GM19468 (cell line): ENCODE data around the gene HUNK.
"Not testable (repeated sequence)": the region's sequence is repeated elsewhere in the genome, so short reads cannot be mapped to it uniquely, and the experiment has no call there.

ENCODE experiments used
- ATAC-seq: cut with Tn5 transposase; IDR thresholded peaks from one replicate; pipeline ENCODE4 v1.9.1; 2021; ENCODE audit warnings: mild to moderate bottlenecking, moderate library complexity, moderate number of reproducible peaks; ENCODE audit not compliant: unreplicated experiment; ENCODE audit errors: extremely low read depth

The HUNK gene

DNA sequence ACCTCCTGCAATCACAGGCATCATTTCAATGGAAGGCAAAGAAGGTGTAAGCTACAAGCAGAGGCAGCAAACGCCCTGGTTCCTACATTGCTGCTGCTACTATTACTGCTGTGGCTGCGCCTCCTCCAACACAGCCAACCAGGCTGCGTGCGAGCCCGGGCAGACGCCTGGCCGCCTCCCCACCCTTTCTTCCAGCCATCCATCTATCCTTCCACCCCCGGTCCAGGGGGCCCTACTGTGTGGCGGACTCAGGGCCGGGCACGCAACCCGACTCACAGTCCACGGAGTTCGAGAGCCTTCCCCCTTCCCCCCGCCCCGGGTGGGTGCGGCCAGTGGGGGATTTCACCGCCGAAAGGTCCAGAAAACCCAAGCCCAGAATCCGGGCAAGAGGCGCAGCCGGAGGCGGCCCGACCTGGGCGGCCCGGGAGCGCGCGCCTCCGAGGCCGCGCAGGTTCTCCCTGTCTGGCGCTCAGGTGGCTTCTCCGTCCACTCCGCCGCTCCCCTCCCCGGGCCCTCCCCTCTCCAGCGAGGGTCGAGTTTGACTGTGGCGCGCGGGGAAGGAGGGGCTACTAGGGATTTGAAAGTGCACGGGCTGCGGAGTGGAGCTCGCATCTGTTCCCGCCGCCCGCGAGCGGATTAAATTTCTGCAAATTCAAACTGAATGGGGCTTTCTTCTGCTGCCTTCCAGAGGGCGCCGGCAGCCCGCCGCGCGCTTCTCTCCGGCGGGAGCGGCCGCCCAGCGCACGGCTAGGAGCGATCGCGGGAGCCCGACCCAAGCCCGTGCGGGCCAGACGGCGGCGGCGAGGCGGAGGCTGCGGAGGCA lies at the start of gene HUNK:
Gene HUNK, plus strand, starts transcription at position 569 of the 823 bp plus-strand sequence. CDS start 655 bp downstream, outside the sequence.
- ATAC-seq = no peak

GRCh38 chr21:31829736-31830472 lies 42.9 kb upstream of the HUNK start:
- no peak for ATAC-seq

DNA sequence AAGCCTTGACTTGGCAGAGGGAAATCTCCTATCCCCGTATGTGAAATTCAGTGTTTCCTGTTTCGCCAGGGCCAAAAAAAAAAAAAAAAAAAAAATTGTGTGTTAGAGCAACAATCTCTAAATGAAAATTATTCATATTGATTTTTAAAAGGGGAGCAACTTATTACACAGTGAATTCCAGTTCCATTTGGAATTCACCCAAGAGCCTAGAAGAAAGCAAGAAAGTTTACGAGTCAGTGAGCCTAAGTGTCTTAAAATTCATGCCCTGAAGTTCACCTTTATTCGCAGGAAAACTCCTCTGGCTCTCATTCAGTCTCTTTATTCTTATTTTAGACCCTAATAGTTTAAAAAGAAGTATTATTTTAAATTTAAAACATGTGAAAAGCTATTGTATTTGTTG lies 42.1 kb upstream of the HUNK start:
- ATAC-seq = no peak

GRCh38 chr21:31837041-31837440 lies 35.8 kb upstream of the HUNK start:
- ATAC-seq = no peak

GRCh38 chr21:31837618-31838390 lies 35.0 kb upstream of the HUNK start:
- no peak for ATAC-seq

DNA sequence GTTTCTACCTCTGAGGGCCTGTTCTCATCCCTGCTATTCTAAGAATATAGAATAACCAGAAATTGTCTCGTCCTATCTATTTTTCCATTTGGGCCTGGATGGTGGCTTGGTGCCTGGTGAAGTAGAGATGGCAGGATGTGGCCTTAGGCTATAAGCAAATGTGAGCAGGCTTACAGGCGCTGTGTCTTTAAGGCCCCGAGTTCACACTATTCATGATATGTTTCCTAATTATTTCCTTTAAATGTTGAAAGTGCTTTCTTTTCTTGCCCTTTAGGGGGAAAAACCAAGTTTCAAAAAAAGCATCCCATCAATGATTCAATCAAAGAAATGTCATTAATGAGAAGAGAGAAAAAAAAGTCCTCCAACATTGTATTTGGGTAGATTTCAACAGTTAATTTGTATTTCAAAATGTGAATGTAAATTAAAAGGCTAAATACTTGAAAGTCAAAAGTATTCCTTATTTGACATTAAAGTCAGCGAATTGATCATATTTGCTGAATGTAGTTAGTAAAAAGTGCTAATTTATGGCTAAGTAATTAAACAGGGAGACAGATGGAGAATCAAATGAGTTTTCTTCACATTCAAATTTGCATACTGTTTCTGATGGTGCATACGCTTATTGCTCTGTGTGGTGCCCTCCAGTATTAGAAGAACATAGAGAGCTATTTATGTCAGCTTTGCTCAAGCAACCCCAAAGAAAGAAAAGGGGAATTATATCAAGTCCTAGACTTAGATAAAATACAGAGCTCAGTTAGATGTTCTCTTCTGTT lies 34.0 kb upstream of the HUNK start:
- no peak for ATAC-seq

DNA sequence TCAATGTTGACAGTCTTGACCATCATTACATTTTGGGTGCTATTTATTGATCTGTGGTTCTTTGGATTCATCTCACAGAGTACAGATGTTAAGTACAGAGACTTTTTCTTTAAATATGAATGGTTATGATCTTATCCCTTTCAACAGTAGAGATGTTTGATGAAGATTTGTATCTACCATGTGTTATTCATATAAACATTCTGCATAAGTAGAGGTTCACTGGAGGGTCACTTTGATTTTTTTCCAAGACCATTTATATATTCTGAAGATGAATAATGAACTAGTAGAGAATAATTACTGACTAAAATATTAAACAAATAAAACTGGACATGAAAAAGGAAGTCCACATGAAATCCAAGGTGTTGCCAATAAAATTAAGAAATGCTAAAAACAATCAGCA lies 28.6 kb upstream of the HUNK start:
- no peak for ATAC-seq

DNA sequence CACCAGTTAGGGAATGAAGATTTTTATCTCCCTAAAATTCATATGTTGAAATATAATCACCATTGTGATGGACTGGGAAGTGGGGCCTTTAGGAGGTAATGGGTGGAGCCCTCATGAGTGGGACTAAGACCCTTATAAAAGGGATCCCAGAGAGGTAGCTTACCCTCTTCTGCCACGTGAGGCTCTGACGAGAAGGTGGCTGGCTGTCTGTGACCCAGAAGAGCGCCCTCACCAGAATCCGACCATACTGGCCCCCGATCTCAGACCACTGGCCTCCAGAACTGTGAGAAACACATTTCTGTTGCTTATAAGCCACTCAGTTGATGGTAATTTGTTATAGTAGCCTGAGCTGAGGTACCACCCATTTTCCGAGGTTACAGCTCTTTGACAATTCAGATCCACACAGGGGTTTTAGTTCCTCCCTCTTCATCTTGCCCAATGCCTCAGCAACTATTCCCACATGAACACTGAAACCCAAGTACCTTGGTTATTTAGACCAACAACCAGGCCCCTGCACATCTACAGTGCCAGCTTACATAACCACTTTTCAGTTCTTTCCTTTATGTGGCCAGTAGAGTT lies 27.6 kb upstream of the HUNK start:
- ATAC-seq = no peak

- ATAC-seq = no peak
Measured at GRCh38 chr21:31846690-31847089, 26.1 kb upstream of the HUNK start.

DNA sequence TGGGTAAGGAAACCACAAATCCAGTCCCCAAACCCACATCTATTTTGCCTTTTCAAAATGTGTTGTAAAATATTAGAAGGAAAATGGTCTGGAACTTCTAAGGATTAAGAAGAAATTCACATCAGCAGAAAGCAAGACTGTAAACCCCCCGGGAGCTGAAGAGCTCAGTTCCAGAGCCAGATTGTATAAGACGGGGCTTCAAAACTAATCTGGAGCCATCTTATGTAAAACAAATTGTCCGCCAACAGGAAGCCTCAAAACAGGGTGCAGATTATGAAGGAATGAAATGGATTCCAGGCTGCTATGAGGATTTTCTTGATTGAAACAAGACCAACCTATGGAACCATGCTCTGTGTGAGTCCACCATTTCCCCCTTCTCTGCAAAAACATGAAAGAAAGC lies 25.1 kb upstream of the HUNK start:
- no peak for ATAC-seq

GRCh38 chr21:31848326-31848985 lies 24.4 kb upstream of the HUNK start:
- ATAC-seq = no peak

DNA sequence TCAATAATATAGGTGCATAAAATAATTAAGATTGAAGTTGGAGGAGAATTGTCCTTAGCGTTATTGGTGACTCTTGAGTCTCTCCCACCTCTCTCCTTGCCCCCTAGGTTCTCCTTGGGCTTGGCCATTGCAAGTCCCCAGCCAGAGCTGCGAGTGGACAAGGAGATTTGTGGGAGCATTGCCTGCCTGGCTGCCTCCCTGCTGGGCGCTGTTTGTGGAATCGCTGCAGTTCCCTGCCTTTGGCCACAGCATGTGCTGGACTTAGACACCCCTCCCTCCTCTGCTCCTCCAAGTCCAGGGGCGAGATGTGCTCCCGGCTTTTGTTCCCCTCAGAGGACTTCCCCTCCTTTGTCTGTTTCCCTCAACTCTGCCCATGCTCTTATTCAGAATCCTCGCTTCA lies 21.9 kb upstream of the HUNK start:
- ATAC-seq = no peak

GRCh38 chr21:31855180-31855579 lies 17.6 kb upstream of the HUNK start:
- no peak for ATAC-seq

GRCh38 chr21:31857096-31857495 lies 15.7 kb upstream of the HUNK start:
- no peak for ATAC-seq

DNA sequence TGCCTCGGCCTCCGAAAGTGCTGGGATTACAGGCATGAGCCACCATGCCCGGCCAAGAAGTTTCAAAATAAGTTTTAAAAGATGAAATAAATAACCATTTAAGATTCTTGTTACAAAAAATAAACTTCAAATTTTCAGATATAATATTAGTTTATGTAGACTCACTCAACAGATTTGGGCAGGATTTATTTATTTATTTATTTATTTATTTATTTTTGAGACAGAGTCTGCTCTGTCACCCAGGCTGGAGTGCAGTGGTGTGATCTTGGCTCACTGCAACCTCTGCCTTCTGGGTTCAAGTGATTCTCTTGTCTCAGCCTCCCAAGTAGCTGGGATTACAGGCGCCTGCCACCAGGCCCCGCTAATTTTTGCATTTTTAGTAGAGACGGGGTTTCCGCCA lies 15.2 kb upstream of the HUNK start:
- ATAC-seq = not testable (repeated sequence)

GRCh38 chr21:31860851-31861250 lies 12.0 kb upstream of the HUNK start:
- ATAC-seq = no peak

DNA sequence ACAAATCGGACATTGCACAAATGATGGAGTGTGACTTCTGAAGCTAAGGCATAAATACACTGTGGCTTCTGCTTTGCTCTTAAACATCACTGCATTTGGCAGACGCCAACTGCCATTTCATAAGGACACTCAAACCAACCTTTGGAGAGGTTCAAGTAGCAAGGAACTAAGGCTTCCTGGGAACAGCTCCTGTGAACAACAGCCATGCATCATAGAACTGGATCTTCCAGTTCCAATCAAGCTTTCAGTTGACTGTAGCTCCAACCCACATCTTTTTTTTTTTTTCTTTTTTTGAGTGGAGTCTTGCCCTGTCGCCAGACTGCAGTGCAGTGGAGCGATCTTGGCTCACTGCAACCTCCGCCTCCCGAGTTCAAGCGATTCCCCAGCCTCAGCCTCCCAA lies 10.7 kb upstream of the HUNK start:
- no peak for ATAC-seq

DNA sequence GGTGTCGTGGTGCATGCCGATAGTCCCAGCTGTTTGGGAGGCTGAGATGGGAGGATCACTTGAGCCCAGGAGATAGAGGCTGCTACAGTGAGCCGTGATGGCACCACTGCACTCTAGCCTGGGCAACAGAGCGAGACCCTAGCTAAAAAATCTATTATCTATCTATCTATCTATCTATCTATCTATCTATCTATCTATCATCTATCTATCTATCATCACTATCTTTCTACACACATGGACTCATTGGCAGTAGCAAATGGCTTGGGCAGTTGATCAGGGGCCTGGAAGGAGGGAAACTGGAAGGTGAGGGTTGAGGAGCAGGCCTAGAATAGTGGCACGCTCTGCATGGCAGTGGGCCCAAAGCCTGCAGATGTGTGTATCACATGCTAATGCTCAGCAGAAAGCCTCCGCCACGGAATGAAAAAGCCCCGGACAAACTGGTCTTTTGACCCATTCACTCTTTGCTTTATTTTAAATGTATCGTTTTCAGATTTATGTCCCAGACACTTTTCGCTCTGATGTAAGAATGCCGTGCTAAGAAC lies 7.3 kb upstream of the HUNK start:
- ATAC-seq = no peak

- no peak for ATAC-seq
Measured at GRCh38 chr21:31866077-31866511, 6.7 kb upstream of the HUNK start.
